Measurements from ENCODE around the gene PLCB2. TPM values are rescaled to one million over a fixed set of nuclear protein-coding genes. Genes with fewer than 3 reads are reported as not detected.

PLCB2 gene
- total and polyA plus RNA-seq, 12 donors: 2.5 to 100 (median 24.3) TPM

GRCh38 chr15:40280260-40281056, 27.3 kb downstream of the PLCB2 start:
- no peaks in the 10 kb centered on the region for H3K36me3 ChIP-seq (replicated peaks in 1 of 2)
- H3K27ac ChIP-seq: no peak overlapping the region
- no peak overlapping the region for H3K4me3 ChIP-seq
- H3K4me1 ChIP-seq (replicated peaks in 1 of 2): peaks cover 14 to 15% of the 10 kb centered on the region in 2 donors
- H3K9me3 ChIP-seq (replicated peaks in 1 of 3): no peaks in the 10 kb centered on the region
- intact Hi-C loops (cut with DNase I): loop anchor here (5.0 kb wide), 2 partner anchors 142 to 147 kb away; no protein-coding TSS in a partner anchor
- peaks cover 47% of the 10 kb centered on the region for H3K27me3 ChIP-seq
- no peak for TF ChIP-seq POLR2A (IDR thresholded peaks at IDR 0.05)
- WGBS, 4 donors: 54 to 74% (median 61%) methylated on average over 30 of the region's 30 CpGs
- no peak for DNase-seq

GRCh38 chr15:40279437-40280141, 28.1 kb downstream of the PLCB2 start:
- 16 to 27% (median 22%) methylated on average over 15 to 40 of the region's 40 CpGs for WGBS, 4 donors
- Histone ChIP-seq H3K4me1 (replicated peaks in 1 of 2) (peaks cover 14 to 15% of the 10 kb centered on the region in 2 donors), H3K27me3 (peaks cover 47% of the 10 kb centered on the region)

DNA sequence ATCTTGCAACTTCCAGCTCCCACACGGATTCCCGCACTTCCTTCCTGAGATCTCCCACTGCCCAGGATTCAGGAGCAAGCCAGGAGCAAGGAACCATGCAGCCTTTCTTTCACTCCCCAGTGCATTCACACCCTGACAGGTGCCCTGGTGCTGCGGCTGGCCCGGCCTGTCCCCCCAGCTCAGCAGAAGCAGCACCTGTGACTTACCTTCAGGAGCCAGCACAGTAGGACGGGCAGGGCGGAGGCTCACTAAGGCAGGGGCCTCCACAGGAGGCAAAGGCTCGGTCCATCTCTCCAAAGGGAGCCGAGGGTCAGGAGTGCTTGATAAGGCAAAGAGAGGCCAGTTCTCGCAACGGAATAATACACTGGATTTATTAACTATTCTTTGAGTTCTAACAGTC, 29.7 kb downstream of the PLCB2 start:
- no peak for DNase-seq
- Histone ChIP-seq H3K36me3 (replicated peaks in 1 of 2) (no peaks in the 10 kb centered on the region), H3K27ac (no peak overlapping the region), H3K4me3 (no peak overlapping the region), H3K9me3 (replicated peaks in 1 of 3) (no peaks in the 10 kb centered on the region), H3K27me3 (peaks cover 40% of the 10 kb centered on the region), H3K4me1 (replicated peaks in 1 of 2) (peaks cover 11 to 14% of the 10 kb centered on the region in 2 donors)
- TF ChIP-seq POLR2A (IDR thresholded peaks at IDR 0.05): no peak
- no peak for TF ChIP-seq CTCF (IDR thresholded peaks at IDR 0.05)
- intact Hi-C loops (cut with DNase I): loop anchor here (5.0 to 10.0 kb wide), 2 partner anchors 34 to 233 kb away; no protein-coding TSS in a partner anchor
- 67 to 69% (median 67%) methylated on average over 8 to 10 of the region's 10 CpGs for WGBS, 4 donors

More at GRCh38 chr15:40279437-40280141, 28.1 kb downstream of the PLCB2 start:
- Histone ChIP-seq H3K27ac (no peak overlapping the region), H3K36me3 (replicated peaks in 1 of 2) (no peaks in the 10 kb centered on the region), H3K4me3 (no peak overlapping the region), H3K9me3 (replicated peaks in 1 of 3) (no peaks in the 10 kb centered on the region)
- TF ChIP-seq CTCF (IDR thresholded peaks at IDR 0.05): peak; percentile 86 to 99 (median 92)
- TF ChIP-seq POLR2A (IDR thresholded peaks at IDR 0.05): no peak
- peak; percentile 47 to 85 (median 75) for DNase-seq
- intact Hi-C loops (cut with DNase I): loop anchor here (5.0 to 10.0 kb wide), 4 partner anchors 33 to 235 kb away; no protein-coding TSS in a partner anchor

DNA sequence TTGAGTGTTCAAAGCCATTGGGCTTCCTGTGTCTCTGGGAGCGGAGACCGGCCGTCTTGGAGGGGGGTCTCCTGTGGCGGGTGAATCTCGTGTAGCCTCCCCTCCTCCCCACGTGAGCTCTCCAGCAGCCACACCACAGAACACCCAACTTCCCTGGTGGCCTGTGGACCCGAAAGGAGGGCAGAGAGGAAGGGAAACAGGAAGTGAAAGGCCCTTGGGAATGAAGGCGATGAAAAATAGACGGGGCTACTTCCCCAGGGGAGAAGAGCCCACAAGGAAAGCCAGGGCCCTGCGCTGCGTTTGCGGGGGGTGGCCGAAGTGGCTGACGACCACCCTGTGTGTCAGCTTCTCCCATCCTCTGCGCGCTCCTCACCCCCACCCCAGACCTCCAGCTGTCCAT, 30.3 kb downstream of the PLCB2 start:
- Histone ChIP-seq H3K27ac (no peak overlapping the region), H3K27me3 (peaks cover 34% of the 10 kb centered on the region), H3K9me3 (replicated peaks in 1 of 3) (no peaks in the 10 kb centered on the region), H3K4me1 (replicated peaks in 1 of 2) (peaks cover 5 to 8% of the 10 kb centered on the region in 2 donors), H3K36me3 (replicated peaks in 1 of 2) (no peaks in the 10 kb centered on the region), H3K4me3 (no peak overlapping the region)
- no peak for TF ChIP-seq CTCF (IDR thresholded peaks at IDR 0.05)
- TF ChIP-seq POLR2A (IDR thresholded peaks at IDR 0.05): no peak
- 42 to 60% (median 51%) methylated on average over 16 of the region's 16 CpGs for WGBS, 4 donors
- no peak for DNase-seq
- intact Hi-C loops (cut with DNase I): loop anchor here (5.0 to 10.0 kb wide), 2 partner anchors 35 to 233 kb away; no protein-coding TSS in a partner anchor
